HepG2 (cell line): ENCODE results near the gene WSCD2.

ENCODE experiments used
- ELF1 ChIP-seq: sonication (generic); formaldehyde crosslinking; IDR thresholded peaks from 2 replicates; pipeline ENCODE4 v1.4.0; 2020; ENCODE audit warnings: missing genetic modification reagents
- EP300 ChIP-seq, 3 experiments: sonication (generic) in 1 of 3; formaldehyde crosslinking in 1 of 3; IDR thresholded peaks; 2 replicates each; pipeline versions ENCODE4 v1.5.1 to v1.6.1; 2011 to 2020; ENCODE audit warnings: low read depth in 2 of 3, low read length in 2 of 3, borderline replicate concordance in 1 of 3, improper control_type of control experiment in 1 of 3, mild to moderate bottlenecking in 1 of 3, missing genetic modification reagents in 1 of 3, moderate library complexity in 1 of 3
- RXRA ChIP-seq: sonication (generic); formaldehyde crosslinking; IDR thresholded peaks from 2 replicates; pipeline ENCODE4 v1.5.1; 2020; ENCODE audit warnings: missing genetic modification reagents
- ZNF501 ChIP-seq: sonication (generic); formaldehyde crosslinking; IDR thresholded peaks from 2 replicates; pipeline ENCODE4 v1.5.1; 2020; ENCODE audit warnings: mild to moderate bottlenecking, moderate library complexity, missing genetic modification reagents
- TF ChIP-seq, protein P1 (sequence below): sonication (generic); formaldehyde crosslinking; IDR thresholded peaks from 2 replicates; pipeline ENCODE4 v1.5.0; 2020; ENCODE audit warnings: mild to moderate bottlenecking, missing genetic modification reagents, moderate library complexity

DNA sequence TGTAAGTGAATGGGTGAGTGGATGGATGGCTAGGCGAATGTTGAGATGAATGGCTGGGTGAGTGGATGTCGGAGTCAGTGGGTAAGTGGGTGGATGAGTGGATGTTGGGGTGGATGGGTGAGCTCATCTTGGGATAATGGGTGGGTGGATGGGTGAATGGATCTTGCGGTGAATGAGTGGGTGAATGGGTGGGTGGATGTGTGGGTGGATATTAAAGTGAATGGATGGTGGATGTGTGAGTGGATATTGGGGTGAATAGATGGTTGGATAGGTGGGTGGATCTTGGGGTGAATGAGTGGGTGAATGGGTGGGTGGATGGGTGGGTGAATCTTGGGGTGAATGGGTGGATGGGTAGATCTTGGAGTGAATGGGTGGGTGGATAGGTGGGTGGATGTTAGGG is 158.1 kb downstream of the WSCD2 start:
- TF ChIP-seq ZNF501 (CRISPR knock-in tag), result no peak
- TF ChIP-seq, protein P1, sequence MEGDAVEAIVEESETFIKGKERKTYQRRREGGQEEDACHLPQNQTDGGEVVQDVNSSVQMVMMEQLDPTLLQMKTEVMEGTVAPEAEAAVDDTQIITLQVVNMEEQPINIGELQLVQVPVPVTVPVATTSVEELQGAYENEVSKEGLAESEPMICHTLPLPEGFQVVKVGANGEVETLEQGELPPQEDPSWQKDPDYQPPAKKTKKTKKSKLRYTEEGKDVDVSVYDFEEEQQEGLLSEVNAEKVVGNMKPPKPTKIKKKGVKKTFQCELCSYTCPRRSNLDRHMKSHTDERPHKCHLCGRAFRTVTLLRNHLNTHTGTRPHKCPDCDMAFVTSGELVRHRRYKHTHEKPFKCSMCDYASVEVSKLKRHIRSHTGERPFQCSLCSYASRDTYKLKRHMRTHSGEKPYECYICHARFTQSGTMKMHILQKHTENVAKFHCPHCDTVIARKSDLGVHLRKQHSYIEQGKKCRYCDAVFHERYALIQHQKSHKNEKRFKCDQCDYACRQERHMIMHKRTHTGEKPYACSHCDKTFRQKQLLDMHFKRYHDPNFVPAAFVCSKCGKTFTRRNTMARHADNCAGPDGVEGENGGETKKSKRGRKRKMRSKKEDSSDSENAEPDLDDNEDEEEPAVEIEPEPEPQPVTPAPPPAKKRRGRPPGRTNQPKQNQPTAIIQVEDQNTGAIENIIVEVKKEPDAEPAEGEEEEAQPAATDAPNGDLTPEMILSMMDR (CRISPR knock-in tag), result no peak
- TF ChIP-seq ELF1 (CRISPR knock-in tag), result no peak
- no peak for TF ChIP-seq RXRA (CRISPR knock-in tag)
- no peak for TF ChIP-seq EP300 (IDR thresholded peaks at IDR 0.05; ENCODE audit: low read depth in 2 of 2, low read length in 2 of 2)
- no peak for TF ChIP-seq EP300 (CRISPR knock-in tag; IDR thresholded peaks at IDR 0.05; ENCODE audit: borderline replicate concordance)
